WTC11 (cell line): ENCODE results near the gene GPR39. TPM values are rescaled to one million over a fixed set of nuclear protein-coding genes. Genes with fewer than 3 reads are reported as not detected.

Experiments used
- ATAC-seq: fragments of 200-7000 bp; cut with Tn5 transposase; 2 replicates; pipeline ENCODE4 v1.10.0; 2021; ENCODE audit warnings: mild to moderate bottlenecking, moderate library complexity
- CTCF ChIA-PET: fragments of 300-600 bp; sonication (Branson Sonifier 250); formaldehyde crosslinking; loops from one replicate; lab custom pipeline; 2021; ENCODE audit warnings: antibody characterized with exemption; lab: Charles Lee
- POLR2A ChIA-PET: fragments of 350-600 bp; sonication (Branson Sonifier 250); formaldehyde crosslinking; loops from one replicate; lab custom pipeline; 2021; ENCODE audit warnings: antibody characterized with exemption; lab: Charles Lee
- DNase-seq: peaks from one replicate; pipeline ENCODE4 v3.0.0; 2021; ENCODE audit warnings: low spot score
- H3K27ac Mint-ChIP-seq: 2 replicates; pipeline ENCODE4 v1.8.0; 2021; ENCODE audit warnings: mixed read lengths
- H3K27me3 Mint-ChIP-seq: 2 replicates; pipeline ENCODE4 v1.8.0; 2021; ENCODE audit warnings: low read depth, mild to moderate bottlenecking, moderate library complexity, mixed read lengths
- H3K36me3 Mint-ChIP-seq: 2 replicates; pipeline ENCODE4 v1.8.0; 2021; ENCODE audit warnings: mixed read lengths
- H3K4me1 Mint-ChIP-seq: 2 replicates; pipeline ENCODE4 v1.8.0; 2022; ENCODE audit warnings: mixed read lengths
- H3K4me3 Mint-ChIP-seq: 2 replicates; pipeline ENCODE4 v1.8.0; 2021; ENCODE audit warnings: mild to moderate bottlenecking, moderate library complexity, mixed read lengths
- H3K9me3 Mint-ChIP-seq: 2 replicates; pipeline ENCODE4 v1.8.0; 2021; ENCODE audit warnings: mixed read lengths
- CBFB ChIP-seq: sonication (generic); formaldehyde crosslinking; IDR thresholded peaks from 2 replicates; pipeline ENCODE4 v1.8.1; 2022; ENCODE audit warnings: mild to moderate bottlenecking, low read depth, missing genetic modification reagents
- CREM ChIP-seq: sonication (generic); formaldehyde crosslinking; IDR thresholded peaks from 2 replicates; pipeline ENCODE4 v1.8.1; 2022; ENCODE audit warnings: mild to moderate bottlenecking, missing genetic modification reagents, moderate library complexity
- ELF4 ChIP-seq: sonication (generic); formaldehyde crosslinking; IDR thresholded peaks from 2 replicates; pipeline ENCODE4 v1.8.1; 2022; ENCODE audit warnings: low read depth, mild to moderate bottlenecking, moderate library complexity, missing genetic modification reagents
- FOXP1 ChIP-seq: sonication (generic); formaldehyde crosslinking; IDR thresholded peaks from 2 replicates; pipeline ENCODE4 v1.8.0; 2022; ENCODE audit warnings: missing genetic modification reagents, mild to moderate bottlenecking, moderate library complexity, borderline replicate concordance
- JUN ChIP-seq: sonication (generic); formaldehyde crosslinking; IDR thresholded peaks from 2 replicates; pipeline ENCODE4 v1.8.0; 2023; ENCODE audit warnings: mild to moderate bottlenecking, missing genetic modification reagents
- SMAD4 ChIP-seq: sonication (generic); formaldehyde crosslinking; IDR thresholded peaks from 2 replicates; pipeline ENCODE4 v1.8.0; 2022; ENCODE audit warnings: mild to moderate bottlenecking, missing genetic modification reagents
- ZBTB21 ChIP-seq: sonication (generic); formaldehyde crosslinking; IDR thresholded peaks from 2 replicates; pipeline ENCODE4 v1.8.1; 2023; ENCODE audit warnings: mild to moderate bottlenecking, missing genetic modification reagents, borderline replicate concordance
- ZNF416 ChIP-seq: fragments of 250-450 bp; sonication (Bioruptor Pico); IDR thresholded peaks from 2 replicates; pipeline ENCODE4 v1.9.0; 2021; ENCODE audit warnings: mild to moderate bottlenecking, inconsistent platforms
- ZNF423 ChIP-seq: fragments of 250-450 bp; sonication (Bioruptor Pico); IDR thresholded peaks from 2 replicates; pipeline ENCODE4 v2.1.2; 2022; ENCODE audit warnings: mild to moderate bottlenecking, moderate library complexity
- total RNA-seq: library from RNA; stranded (reverse); gene quantifications from 3 replicates; pipeline ENCODE4 v1.2.3, GENCODE V29; 2021
- TF ChIP-seq, protein P1 (sequence below): sonication (generic); formaldehyde crosslinking; IDR thresholded peaks from 2 replicates; pipeline ENCODE4 v1.8.0; 2022; ENCODE audit warnings: mild to moderate bottlenecking, missing genetic modification reagents
- TF ChIP-seq, protein P2 (sequence below): sonication (generic); formaldehyde crosslinking; IDR thresholded peaks from 2 replicates; pipeline ENCODE4 v1.8.1; 2023; ENCODE audit warnings: mild to moderate bottlenecking, missing genetic modification reagents, moderate library complexity
- TF ChIP-seq, protein P3 (sequence below): sonication (generic); formaldehyde crosslinking; IDR thresholded peaks from 2 replicates; pipeline ENCODE4 v1.8.1; 2022; ENCODE audit warnings: missing genetic modification reagents, borderline replicate concordance
- TF ChIP-seq, protein P4 (sequence below): sonication (generic); formaldehyde crosslinking; IDR thresholded peaks from 2 replicates; pipeline ENCODE4 v1.8.0; 2022; ENCODE audit warnings: mild to moderate bottlenecking, missing genetic modification reagents
- TF ChIP-seq, protein P5 (sequence below): sonication (generic); formaldehyde crosslinking; IDR thresholded peaks from 2 replicates; pipeline ENCODE4 v1.8.1; 2022; ENCODE audit warnings: low read depth, missing genetic modification reagents, borderline replicate concordance
- TF ChIP-seq, protein P6 (sequence below): fragments of 250-450 bp; sonication (Bioruptor Pico); IDR thresholded peaks from 2 replicates; pipeline ENCODE4 v1.8.0; 2021; ENCODE audit warnings: mild to moderate bottlenecking
- TF ChIP-seq, protein P7 (sequence below): sonication (generic); formaldehyde crosslinking; IDR thresholded peaks from 2 replicates; pipeline ENCODE4 v1.8.0; 2022; ENCODE audit warnings: mild to moderate bottlenecking, missing genetic modification reagents
- TF ChIP-seq, protein P8 (sequence below): fragments of 250-450 bp; sonication (Bioruptor Pico); IDR thresholded peaks from 2 replicates; pipeline ENCODE4 v2.1.2; 2022; ENCODE audit warnings: mild to moderate bottlenecking, moderate library complexity

The GPR39 gene
- total RNA-seq, 1 experiment from 2014 or later, result 0.74 TPM

DNA sequence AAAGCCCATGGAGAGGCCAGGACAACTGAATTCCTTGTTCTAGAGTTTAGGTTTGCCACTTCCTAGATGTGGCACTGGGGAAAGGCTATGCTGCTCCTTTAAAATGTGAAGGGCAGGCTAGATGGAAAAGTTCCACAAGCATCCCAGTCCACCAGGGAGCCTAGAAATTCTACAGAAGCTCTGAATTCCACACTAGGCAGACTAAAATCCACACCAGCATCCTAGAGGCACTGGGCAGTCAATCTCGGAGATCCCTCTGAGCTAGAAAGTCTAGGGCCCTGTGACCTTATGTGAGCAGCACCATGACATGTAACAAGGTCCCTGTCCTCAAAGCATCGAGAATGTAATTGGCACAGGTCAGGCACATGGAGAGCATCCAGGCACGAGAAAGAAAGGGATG lies 181.9 kb downstream of the GPR39 start:
- H3K27ac Mint-ChIP-seq, result no peak overlapping the region

More for the DNA sequence above, 181.9 kb downstream of the GPR39 start:
- ChIA-PET POLR2A (interaction anchor here (0.6 kb wide), 1 partner anchor 13 kb away, joined by 4 read pairs; no protein-coding TSS in a partner anchor), CTCF (no interaction called here)
- no peak for ATAC-seq
- Mint-ChIP-seq H3K36me3 (0 out of 2 replicates have a peak, but pooled peaks cover 5% of the 10 kb centered on the region), H3K27me3 (no peaks in the 10 kb centered on the region), H3K4me1 (peaks cover 6% of the 10 kb centered on the region), H3K4me3 (no peak overlapping the region), H3K9me3 (peaks cover 6% of the 10 kb centered on the region)
- DNase-seq, result no peak
- TF ChIP-seq ZBTB21 (CRISPR knock-in tag), result no peak
- TF ChIP-seq, protein P1, sequence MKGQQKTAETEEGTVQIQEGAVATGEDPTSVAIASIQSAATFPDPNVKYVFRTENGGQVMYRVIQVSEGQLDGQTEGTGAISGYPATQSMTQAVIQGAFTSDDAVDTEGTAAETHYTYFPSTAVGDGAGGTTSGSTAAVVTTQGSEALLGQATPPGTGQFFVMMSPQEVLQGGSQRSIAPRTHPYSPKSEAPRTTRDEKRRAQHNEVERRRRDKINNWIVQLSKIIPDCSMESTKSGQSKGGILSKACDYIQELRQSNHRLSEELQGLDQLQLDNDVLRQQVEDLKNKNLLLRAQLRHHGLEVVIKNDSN (CRISPR knock-in tag), result no peak
- TF ChIP-seq, protein P2, sequence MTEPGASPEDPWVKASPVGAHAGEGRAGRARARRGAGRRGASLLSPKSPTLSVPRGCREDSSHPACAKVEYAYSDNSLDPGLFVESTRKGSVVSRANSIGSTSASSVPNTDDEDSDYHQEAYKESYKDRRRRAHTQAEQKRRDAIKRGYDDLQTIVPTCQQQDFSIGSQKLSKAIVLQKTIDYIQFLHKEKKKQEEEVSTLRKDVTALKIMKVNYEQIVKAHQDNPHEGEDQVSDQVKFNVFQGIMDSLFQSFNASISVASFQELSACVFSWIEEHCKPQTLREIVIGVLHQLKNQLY (CRISPR knock-in tag), result no peak
- no peak for TF ChIP-seq ZNF416 (CRISPR knock-in tag)
- TF ChIP-seq CREM, result no peak
- no peak for TF ChIP-seq SMAD4
- no peak for TF ChIP-seq JUN (CRISPR knock-in tag)
- no peak for TF ChIP-seq ZNF423 (CRISPR knock-in tag)
- TF ChIP-seq, protein P3, sequence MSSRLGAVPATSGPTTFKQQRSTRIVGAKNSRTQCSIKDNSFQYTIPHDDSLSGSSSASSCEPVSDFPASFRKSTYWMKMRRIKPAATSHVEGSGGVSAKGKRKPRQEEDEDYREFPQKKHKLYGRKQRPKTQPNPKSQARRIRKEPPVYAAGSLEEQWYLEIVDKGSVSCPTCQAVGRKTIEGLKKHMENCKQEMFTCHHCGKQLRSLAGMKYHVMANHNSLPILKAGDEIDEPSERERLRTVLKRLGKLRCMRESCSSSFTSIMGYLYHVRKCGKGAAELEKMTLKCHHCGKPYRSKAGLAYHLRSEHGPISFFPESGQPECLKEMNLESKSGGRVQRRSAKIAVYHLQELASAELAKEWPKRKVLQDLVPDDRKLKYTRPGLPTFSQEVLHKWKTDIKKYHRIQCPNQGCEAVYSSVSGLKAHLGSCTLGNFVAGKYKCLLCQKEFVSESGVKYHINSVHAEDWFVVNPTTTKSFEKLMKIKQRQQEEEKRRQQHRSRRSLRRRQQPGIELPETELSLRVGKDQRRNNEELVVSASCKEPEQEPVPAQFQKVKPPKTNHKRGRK (CRISPR knock-in tag), result no peak
- TF ChIP-seq, protein P4, sequence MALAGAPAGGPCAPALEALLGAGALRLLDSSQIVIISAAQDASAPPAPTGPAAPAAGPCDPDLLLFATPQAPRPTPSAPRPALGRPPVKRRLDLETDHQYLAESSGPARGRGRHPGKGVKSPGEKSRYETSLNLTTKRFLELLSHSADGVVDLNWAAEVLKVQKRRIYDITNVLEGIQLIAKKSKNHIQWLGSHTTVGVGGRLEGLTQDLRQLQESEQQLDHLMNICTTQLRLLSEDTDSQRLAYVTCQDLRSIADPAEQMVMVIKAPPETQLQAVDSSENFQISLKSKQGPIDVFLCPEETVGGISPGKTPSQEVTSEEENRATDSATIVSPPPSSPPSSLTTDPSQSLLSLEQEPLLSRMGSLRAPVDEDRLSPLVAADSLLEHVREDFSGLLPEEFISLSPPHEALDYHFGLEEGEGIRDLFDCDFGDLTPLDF (CRISPR knock-in tag), result no peak
- TF ChIP-seq, protein P5, sequence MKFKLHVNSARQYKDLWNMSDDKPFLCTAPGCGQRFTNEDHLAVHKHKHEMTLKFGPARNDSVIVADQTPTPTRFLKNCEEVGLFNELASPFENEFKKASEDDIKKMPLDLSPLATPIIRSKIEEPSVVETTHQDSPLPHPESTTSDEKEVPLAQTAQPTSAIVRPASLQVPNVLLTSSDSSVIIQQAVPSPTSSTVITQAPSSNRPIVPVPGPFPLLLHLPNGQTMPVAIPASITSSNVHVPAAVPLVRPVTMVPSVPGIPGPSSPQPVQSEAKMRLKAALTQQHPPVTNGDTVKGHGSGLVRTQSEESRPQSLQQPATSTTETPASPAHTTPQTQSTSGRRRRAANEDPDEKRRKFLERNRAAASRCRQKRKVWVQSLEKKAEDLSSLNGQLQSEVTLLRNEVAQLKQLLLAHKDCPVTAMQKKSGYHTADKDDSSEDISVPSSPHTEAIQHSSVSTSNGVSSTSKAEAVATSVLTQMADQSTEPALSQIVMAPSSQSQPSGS (CRISPR knock-in tag), result no peak
- TF ChIP-seq, protein P6, sequence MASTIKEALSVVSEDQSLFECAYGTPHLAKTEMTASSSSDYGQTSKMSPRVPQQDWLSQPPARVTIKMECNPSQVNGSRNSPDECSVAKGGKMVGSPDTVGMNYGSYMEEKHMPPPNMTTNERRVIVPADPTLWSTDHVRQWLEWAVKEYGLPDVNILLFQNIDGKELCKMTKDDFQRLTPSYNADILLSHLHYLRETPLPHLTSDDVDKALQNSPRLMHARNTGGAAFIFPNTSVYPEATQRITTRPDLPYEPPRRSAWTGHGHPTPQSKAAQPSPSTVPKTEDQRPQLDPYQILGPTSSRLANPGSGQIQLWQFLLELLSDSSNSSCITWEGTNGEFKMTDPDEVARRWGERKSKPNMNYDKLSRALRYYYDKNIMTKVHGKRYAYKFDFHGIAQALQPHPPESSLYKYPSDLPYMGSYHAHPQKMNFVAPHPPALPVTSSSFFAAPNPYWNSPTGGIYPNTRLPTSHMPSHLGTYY (CRISPR knock-in tag), result no peak
- TF ChIP-seq CBFB (CRISPR knock-in tag), result no peak
- TF ChIP-seq FOXP1 (CRISPR knock-in tag), result no peak
- TF ChIP-seq, protein P7, sequence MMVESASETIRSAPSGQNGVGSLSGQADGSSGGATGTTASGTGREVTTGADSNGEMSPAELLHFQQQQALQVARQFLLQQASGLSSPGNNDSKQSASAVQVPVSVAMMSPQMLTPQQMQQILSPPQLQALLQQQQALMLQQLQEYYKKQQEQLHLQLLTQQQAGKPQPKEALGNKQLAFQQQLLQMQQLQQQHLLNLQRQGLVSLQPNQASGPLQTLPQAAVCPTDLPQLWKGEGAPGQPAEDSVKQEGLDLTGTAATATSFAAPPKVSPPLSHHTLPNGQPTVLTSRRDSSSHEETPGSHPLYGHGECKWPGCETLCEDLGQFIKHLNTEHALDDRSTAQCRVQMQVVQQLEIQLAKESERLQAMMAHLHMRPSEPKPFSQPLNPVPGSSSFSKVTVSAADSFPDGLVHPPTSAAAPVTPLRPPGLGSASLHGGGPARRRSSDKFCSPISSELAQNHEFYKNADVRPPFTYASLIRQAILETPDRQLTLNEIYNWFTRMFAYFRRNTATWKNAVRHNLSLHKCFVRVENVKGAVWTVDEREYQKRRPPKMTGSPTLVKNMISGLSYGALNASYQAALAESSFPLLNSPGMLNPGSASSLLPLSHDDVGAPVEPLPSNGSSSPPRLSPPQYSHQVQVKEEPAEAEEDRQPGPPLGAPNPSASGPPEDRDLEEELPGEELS (CRISPR knock-in tag), result no peak
- no peak for TF ChIP-seq ELF4
- TF ChIP-seq, protein P8, sequence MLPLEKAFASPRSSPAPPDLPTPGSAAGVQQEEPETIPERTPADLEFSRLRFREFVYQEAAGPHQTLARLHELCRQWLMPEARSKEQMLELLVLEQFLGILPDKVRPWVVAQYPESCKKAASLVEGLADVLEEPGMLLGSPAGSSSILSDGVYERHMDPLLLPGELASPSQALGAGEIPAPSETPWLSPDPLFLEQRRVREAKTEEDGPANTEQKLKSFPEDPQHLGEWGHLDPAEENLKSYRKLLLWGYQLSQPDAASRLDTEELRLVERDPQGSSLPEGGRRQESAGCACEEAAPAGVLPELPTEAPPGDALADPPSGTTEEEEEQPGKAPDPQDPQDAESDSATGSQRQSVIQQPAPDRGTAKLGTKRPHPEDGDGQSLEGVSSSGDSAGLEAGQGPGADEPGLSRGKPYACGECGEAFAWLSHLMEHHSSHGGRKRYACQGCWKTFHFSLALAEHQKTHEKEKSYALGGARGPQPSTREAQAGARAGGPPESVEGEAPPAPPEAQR (CRISPR knock-in tag), result no peak
